ENCODE data around the gene POU6F2.

POU6F2 gene

GRCh38 chr7:39145283-39145682, 167.6 kb downstream of the POU6F2 start:
- Histone ChIP-seq H3K4me1 (ENCODE audit: low read length) (no peaks in the 10 kb centered on the region), H3K79me2 (ENCODE audit: low read length) (no peaks in the 10 kb centered on the region), H3K4me3 (ENCODE audit: low read length) (no peak overlapping the region), H3K9ac (ENCODE audit: low read length) (no peak overlapping the region), H3K9me3 (replicated peaks; ENCODE audit: insufficient read depth, low read length) (no peaks in the 10 kb centered on the region), H3K4me2 (ENCODE audit: low read depth, low read length) (no peak overlapping the region), H3K27ac (ENCODE audit: low read length) (no peak overlapping the region), H3K27me3 (replicated peaks; ENCODE audit: insufficient read depth, low read length) (no peaks in the 10 kb centered on the region), H4K20me1 (ENCODE audit: insufficient read depth, low read length) (no peaks in the 10 kb centered on the region), H3K36me3 (replicated peaks; ENCODE audit: insufficient read depth, low read length) (no peaks in the 10 kb centered on the region), H2AFZ (ENCODE audit: low read length) (no peak overlapping the region), H3K9me2 (replicated peaks; ENCODE audit: insufficient read depth, low read length) (no peaks in the 10 kb centered on the region), H3F3A (ENCODE audit: insufficient read depth, low read length) (no peaks in the 10 kb centered on the region)
- TF ChIP-seq EZH2phosphoT487 (IDR thresholded peaks at IDR 0.05; ENCODE audit: low read length): no peak
- no peak for TF ChIP-seq CTCF (IDR thresholded peaks at IDR 0.05; ENCODE audit: low read length)
- TF ChIP-seq EZH2 (optimal IDR thresholded peaks at IDR 0.05; ENCODE audit: low read depth, low read length): no peak
- no peak for DNase-seq

- Histone ChIP-seq H3K27me3 (replicated peaks; ENCODE audit: insufficient read depth, low read length) (no peaks in the 10 kb centered on the region), H4K20me1 (ENCODE audit: insufficient read depth, low read length) (no peaks in the 10 kb centered on the region), H2AFZ (ENCODE audit: low read length) (no peak overlapping the region), H3K9me3 (replicated peaks; ENCODE audit: insufficient read depth, low read length) (no peaks in the 10 kb centered on the region), H3K9ac (ENCODE audit: low read length) (no peak overlapping the region), H3F3A (ENCODE audit: insufficient read depth, low read length) (no peaks in the 10 kb centered on the region), H3K79me2 (ENCODE audit: low read length) (no peaks in the 10 kb centered on the region), H3K4me2 (ENCODE audit: low read depth, low read length) (no peak overlapping the region), H3K27ac (ENCODE audit: low read length) (no peak overlapping the region), H3K4me3 (ENCODE audit: low read length) (no peak overlapping the region), H3K9me2 (replicated peaks; ENCODE audit: insufficient read depth, low read length) (no peaks in the 10 kb centered on the region), H3K36me3 (replicated peaks; ENCODE audit: insufficient read depth, low read length) (no peaks in the 10 kb centered on the region), H3K4me1 (ENCODE audit: low read length) (no peaks in the 10 kb centered on the region)
- DNase-seq: no peak
- TF ChIP-seq EZH2phosphoT487 (IDR thresholded peaks at IDR 0.05; ENCODE audit: low read length): no peak
- TF ChIP-seq CTCF (IDR thresholded peaks at IDR 0.05; ENCODE audit: low read length): no peak
- no peak for TF ChIP-seq EZH2 (optimal IDR thresholded peaks at IDR 0.05; ENCODE audit: low read depth, low read length)
Measured at GRCh38 chr7:39145935-39146334, 168.2 kb downstream of the POU6F2 start.

GRCh38 chr7:39152701-39153100, 175.0 kb downstream of the POU6F2 start:
- H3K27me3 ChIP-seq (replicated peaks; ENCODE audit: insufficient read depth, low read length): no peaks in the 10 kb centered on the region
- H3K4me3 ChIP-seq (ENCODE audit: low read length): no peak overlapping the region
- H3F3A ChIP-seq (ENCODE audit: insufficient read depth, low read length): no peaks in the 10 kb centered on the region
- H3K9ac ChIP-seq (ENCODE audit: low read length): no peak overlapping the region
- no peak overlapping the region for H3K27ac ChIP-seq (ENCODE audit: low read length)
- no peaks in the 10 kb centered on the region for H3K79me2 ChIP-seq (ENCODE audit: low read length)
- no peaks in the 10 kb centered on the region for H3K36me3 ChIP-seq (replicated peaks; ENCODE audit: insufficient read depth, low read length)
- H2AFZ ChIP-seq (ENCODE audit: low read length): no peak overlapping the region
- H4K20me1 ChIP-seq (ENCODE audit: insufficient read depth, low read length): no peaks in the 10 kb centered on the region
- H3K4me1 ChIP-seq (ENCODE audit: low read length): no peaks in the 10 kb centered on the region
- no peaks in the 10 kb centered on the region for H3K9me3 ChIP-seq (replicated peaks; ENCODE audit: insufficient read depth, low read length)
- no peak overlapping the region for H3K4me2 ChIP-seq (ENCODE audit: low read depth, low read length)
- no peak for TF ChIP-seq EZH2 (optimal IDR thresholded peaks at IDR 0.05; ENCODE audit: low read depth, low read length)
- no peak for TF ChIP-seq CTCF (IDR thresholded peaks at IDR 0.05; ENCODE audit: low read length)
- H3K9me2 ChIP-seq (replicated peaks; ENCODE audit: insufficient read depth, low read length): no peaks in the 10 kb centered on the region
- no peak for DNase-seq
